Measurements from ENCODE around the gene PRSS36. TPM values are rescaled to one million over a fixed set of nuclear protein-coding genes. Genes with fewer than 3 reads are reported as not detected.

The PRSS36 gene
- total RNA-seq, 1 donor from 2014 or later, result 0.07 TPM

- H3K4me1 Mint-ChIP-seq (ENCODE audit: low read depth), result peaks cover 57% of the 10 kb centered on the region
- no peak for DNase-seq (ENCODE audit: low spot score)
- no peak overlapping the region for H3K4me3 Mint-ChIP-seq (ENCODE audit: low read depth)
- no peaks in the 10 kb centered on the region for H3K9me3 Mint-ChIP-seq
- intact Hi-C loops (cut with micrococcal nuclease), result loop anchor here (10.0 kb wide), 2 partner anchors 235 to 265 kb away; partner anchors contain the start of genes ARMC5 and SETD1A
- H3K36me3 Mint-ChIP-seq (ENCODE audit: low read depth), result peaks cover 99% of the 10 kb centered on the region
- H3K27me3 Mint-ChIP-seq (ENCODE audit: low read depth), result no peaks in the 10 kb centered on the region
- H3K27ac Mint-ChIP-seq, result peak overlapping the region; percentile 9
These were observed 39.5 kb upstream of the PRSS36 start for GRCh38 chr16:31189412-31189778.

- peaks cover 98% of the 10 kb centered on the region for H3K36me3 Mint-ChIP-seq (ENCODE audit: low read depth)
- H3K9me3 Mint-ChIP-seq, result no peaks in the 10 kb centered on the region
- no peak overlapping the region for H3K4me3 Mint-ChIP-seq (ENCODE audit: low read depth)
- peaks cover 61% of the 10 kb centered on the region for H3K4me1 Mint-ChIP-seq (ENCODE audit: low read depth)
- DNase-seq (ENCODE audit: low spot score), result no peak
- intact Hi-C loops (cut with micrococcal nuclease), result loop anchor here (10.0 kb wide), 2 partner anchors 234 to 266 kb away; partner anchors contain the start of genes ARMC5 and SETD1A
- H3K27me3 Mint-ChIP-seq (ENCODE audit: low read depth), result no peaks in the 10 kb centered on the region
- H3K27ac Mint-ChIP-seq, result peak overlapping the region; percentile 60
These were observed 38.9 kb upstream of the PRSS36 start for GRCh38 chr16:31188450-31189411.

GRCh38 chr16:31187808-31188189, 37.9 kb upstream of the PRSS36 start:
- Mint-ChIP-seq H3K4me3 (ENCODE audit: low read depth) (no peak overlapping the region), H3K9me3 (no peaks in the 10 kb centered on the region), H3K27me3 (ENCODE audit: low read depth) (no peaks in the 10 kb centered on the region), H3K4me1 (ENCODE audit: low read depth) (peaks cover 68% of the 10 kb centered on the region), H3K27ac (no peak overlapping the region), H3K36me3 (ENCODE audit: low read depth) (peaks cover 98% of the 10 kb centered on the region)
- no peak for DNase-seq (ENCODE audit: low spot score)
- intact Hi-C loops (cut with micrococcal nuclease), result loop anchor here (10.0 kb wide), 2 partner anchors 233 to 267 kb away; partner anchors contain the start of genes ARMC5 and SETD1A

- intact Hi-C loops (cut with micrococcal nuclease), result loop anchor here (10.0 kb wide), 2 partner anchors 232 to 268 kb away; partner anchors contain the start of genes ARMC5 and SETD1A
- Mint-ChIP-seq H3K27me3 (ENCODE audit: low read depth) (no peaks in the 10 kb centered on the region), H3K27ac (peak overlapping the region; percentile 20), H3K36me3 (ENCODE audit: low read depth) (peaks cover 99% of the 10 kb centered on the region), H3K9me3 (no peaks in the 10 kb centered on the region), H3K4me3 (ENCODE audit: low read depth) (no peak overlapping the region), H3K4me1 (ENCODE audit: low read depth) (peaks cover 74% of the 10 kb centered on the region)
- DNase-seq (ENCODE audit: low spot score), result no peak
These were observed 37.3 kb upstream of the PRSS36 start for GRCh38 chr16:31186930-31187807.

GRCh38 chr16:31186176-31186575, 36.3 kb upstream of the PRSS36 start:
- intact Hi-C loops (cut with micrococcal nuclease), result loop anchor here (10.0 kb wide), 2 partner anchors 231 to 269 kb away; partner anchors contain the start of genes ARMC5 and SETD1A
- H3K36me3 Mint-ChIP-seq (ENCODE audit: low read depth), result peaks cover 99% of the 10 kb centered on the region
- peaks cover 73% of the 10 kb centered on the region for H3K4me1 Mint-ChIP-seq (ENCODE audit: low read depth)
- no peaks in the 10 kb centered on the region for H3K27me3 Mint-ChIP-seq (ENCODE audit: low read depth)
- peak overlapping the region; percentile 49 for H3K4me3 Mint-ChIP-seq (ENCODE audit: low read depth)
- H3K9me3 Mint-ChIP-seq, result no peaks in the 10 kb centered on the region
- H3K27ac Mint-ChIP-seq, result peak overlapping the region; percentile 54
- no peak for DNase-seq (ENCODE audit: low spot score)

- peaks cover 97% of the 10 kb centered on the region for H3K36me3 Mint-ChIP-seq (ENCODE audit: low read depth)
- no peaks in the 10 kb centered on the region for H3K27me3 Mint-ChIP-seq (ENCODE audit: low read depth)
- H3K4me1 Mint-ChIP-seq (ENCODE audit: low read depth), result peaks cover 68% of the 10 kb centered on the region
- H3K4me3 Mint-ChIP-seq (ENCODE audit: low read depth), result peak overlapping the region; percentile 23
- DNase-seq (ENCODE audit: low spot score), result no peak
- H3K27ac Mint-ChIP-seq, result peak overlapping the region; percentile 54
- H3K9me3 Mint-ChIP-seq, result no peaks in the 10 kb centered on the region
- intact Hi-C loops (cut with micrococcal nuclease), result loop anchor here (10.0 kb wide), 2 partner anchors 231 to 269 kb away; partner anchors contain the start of genes ARMC5 and SETD1A
These were observed 35.5 kb upstream of the PRSS36 start for GRCh38 chr16:31185339-31185738.

GRCh38 chr16:31184888-31185287, 35.0 kb upstream of the PRSS36 start:
- peaks cover 64% of the 10 kb centered on the region for H3K4me1 Mint-ChIP-seq (ENCODE audit: low read depth)
- H3K36me3 Mint-ChIP-seq (ENCODE audit: low read depth), result peaks cover 92% of the 10 kb centered on the region
- peak overlapping the region; percentile 23 for H3K4me3 Mint-ChIP-seq (ENCODE audit: low read depth)
- no peaks in the 10 kb centered on the region for H3K27me3 Mint-ChIP-seq (ENCODE audit: low read depth)
- H3K27ac Mint-ChIP-seq, result no peak overlapping the region
- no peak for DNase-seq (ENCODE audit: low spot score)
- intact Hi-C loops (cut with micrococcal nuclease), result loop anchor here (10.0 kb wide), 2 partner anchors 230 to 270 kb away; partner anchors contain the start of genes ARMC5 and SETD1A
- no peaks in the 10 kb centered on the region for H3K9me3 Mint-ChIP-seq

- intact Hi-C loops (cut with micrococcal nuclease), result loop anchor here (10.0 kb wide), 2 partner anchors 229 to 271 kb away; partner anchors contain the start of genes ARMC5 and SETD1A
- Mint-ChIP-seq H3K27me3 (ENCODE audit: low read depth) (no peaks in the 10 kb centered on the region), H3K36me3 (ENCODE audit: low read depth) (peaks cover 81% of the 10 kb centered on the region)
These were observed 33.9 kb upstream of the PRSS36 start for GRCh38 chr16:31183432-31184428.

GRCh38 chr16:31182391-31182790, 32.5 kb upstream of the PRSS36 start:
- intact Hi-C loops (cut with micrococcal nuclease), result loop anchor here (10.0 kb wide), 2 partner anchors 228 to 272 kb away; partner anchors contain the start of genes ARMC5 and SETD1A
- Mint-ChIP-seq H3K27me3 (ENCODE audit: low read depth) (no peaks in the 10 kb centered on the region), H3K36me3 (ENCODE audit: low read depth) (peaks cover 67% of the 10 kb centered on the region), H3K9me3 (no peaks in the 10 kb centered on the region), H3K27ac (peak overlapping the region; percentile 19), H3K4me3 (ENCODE audit: low read depth) (peak overlapping the region; percentile 98), H3K4me1 (ENCODE audit: low read depth) (peaks cover 54% of the 10 kb centered on the region)
- DNase-seq (ENCODE audit: low spot score), result no peak

More at GRCh38 chr16:31183432-31184428, 33.9 kb upstream of the PRSS36 start:
- Mint-ChIP-seq H3K4me3 (ENCODE audit: low read depth) (peak overlapping the region; percentile 98), H3K4me1 (ENCODE audit: low read depth) (peaks cover 59% of the 10 kb centered on the region), H3K9me3 (no peaks in the 10 kb centered on the region), H3K27ac (peak overlapping the region; percentile 31)
- no peak for DNase-seq (ENCODE audit: low spot score)

GRCh38 chr16:31181102-31181830, 31.4 kb upstream of the PRSS36 start:
- peak; percentile 38 for DNase-seq (ENCODE audit: low spot score)
- no peaks in the 10 kb centered on the region for H3K9me3 Mint-ChIP-seq
- H3K36me3 Mint-ChIP-seq (ENCODE audit: low read depth), result peaks cover 56% of the 10 kb centered on the region
- H3K4me3 Mint-ChIP-seq (ENCODE audit: low read depth), result peak overlapping the region; percentile 98
- peak overlapping the region; percentile 95 for H3K27ac Mint-ChIP-seq
- H3K4me1 Mint-ChIP-seq (ENCODE audit: low read depth), result peaks cover 50% of the 10 kb centered on the region
- intact Hi-C loops (cut with micrococcal nuclease), result loop anchor here (10.0 kb wide), 2 partner anchors 226 to 274 kb away; partner anchors contain the start of genes ARMC5 and SETD1A
- no peaks in the 10 kb centered on the region for H3K27me3 Mint-ChIP-seq (ENCODE audit: low read depth)

All from activated T-helper 2 cell treated with anti-CD3 and anti-CD28 coated beads, Interferon-gamma antibody, Interleukin-2, Interleukin-4, amounts not matched to agents 10 μg/mL and 5 μg/mL and 100 μg/mL, durations not matched to agents 14 hours and 24 hours and 36 hours (primary cell).